ENCODE results near the gene S100A11.

S100A11 gene

DNA sequence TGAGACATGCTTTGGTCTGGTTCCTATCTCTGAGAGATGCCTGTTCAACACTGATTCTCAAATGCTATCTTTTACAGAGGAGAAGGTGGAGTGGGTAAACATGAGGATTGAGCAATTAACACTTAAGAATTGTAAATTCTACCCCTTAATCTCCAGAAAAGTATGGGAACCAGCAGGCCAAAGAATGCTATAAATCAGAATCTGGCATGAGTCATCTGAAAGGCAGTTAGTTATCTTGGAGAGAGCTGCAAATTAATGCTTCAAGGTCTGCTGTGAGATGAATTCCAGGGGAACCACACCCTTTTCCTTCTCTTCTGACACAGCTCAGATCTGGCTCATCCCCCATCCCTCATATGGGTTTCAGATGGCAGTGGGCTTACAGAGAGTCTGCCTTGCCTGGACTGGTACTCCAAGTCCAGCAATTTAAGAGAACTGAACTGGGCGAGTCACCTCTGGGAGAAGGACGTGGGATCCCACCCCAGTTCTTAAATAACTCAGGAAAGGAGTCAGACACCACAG, 48.3 kb downstream of the S100A11 start:
- peak overlapping the region; percentile 96 for H3K27ac ChIP-seq
- TF ChIP-seq, protein P1, sequence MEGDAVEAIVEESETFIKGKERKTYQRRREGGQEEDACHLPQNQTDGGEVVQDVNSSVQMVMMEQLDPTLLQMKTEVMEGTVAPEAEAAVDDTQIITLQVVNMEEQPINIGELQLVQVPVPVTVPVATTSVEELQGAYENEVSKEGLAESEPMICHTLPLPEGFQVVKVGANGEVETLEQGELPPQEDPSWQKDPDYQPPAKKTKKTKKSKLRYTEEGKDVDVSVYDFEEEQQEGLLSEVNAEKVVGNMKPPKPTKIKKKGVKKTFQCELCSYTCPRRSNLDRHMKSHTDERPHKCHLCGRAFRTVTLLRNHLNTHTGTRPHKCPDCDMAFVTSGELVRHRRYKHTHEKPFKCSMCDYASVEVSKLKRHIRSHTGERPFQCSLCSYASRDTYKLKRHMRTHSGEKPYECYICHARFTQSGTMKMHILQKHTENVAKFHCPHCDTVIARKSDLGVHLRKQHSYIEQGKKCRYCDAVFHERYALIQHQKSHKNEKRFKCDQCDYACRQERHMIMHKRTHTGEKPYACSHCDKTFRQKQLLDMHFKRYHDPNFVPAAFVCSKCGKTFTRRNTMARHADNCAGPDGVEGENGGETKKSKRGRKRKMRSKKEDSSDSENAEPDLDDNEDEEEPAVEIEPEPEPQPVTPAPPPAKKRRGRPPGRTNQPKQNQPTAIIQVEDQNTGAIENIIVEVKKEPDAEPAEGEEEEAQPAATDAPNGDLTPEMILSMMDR (conservative IDR thresholded peaks at IDR 0.05) = no peak

- H3K27ac ChIP-seq = no peak overlapping the region
- TF ChIP-seq, protein P1 (conservative IDR thresholded peaks at IDR 0.05) = no peak
These were observed 50.2 kb downstream of the S100A11 start for GRCh38 chr1:151986501-151987190.

DNA sequence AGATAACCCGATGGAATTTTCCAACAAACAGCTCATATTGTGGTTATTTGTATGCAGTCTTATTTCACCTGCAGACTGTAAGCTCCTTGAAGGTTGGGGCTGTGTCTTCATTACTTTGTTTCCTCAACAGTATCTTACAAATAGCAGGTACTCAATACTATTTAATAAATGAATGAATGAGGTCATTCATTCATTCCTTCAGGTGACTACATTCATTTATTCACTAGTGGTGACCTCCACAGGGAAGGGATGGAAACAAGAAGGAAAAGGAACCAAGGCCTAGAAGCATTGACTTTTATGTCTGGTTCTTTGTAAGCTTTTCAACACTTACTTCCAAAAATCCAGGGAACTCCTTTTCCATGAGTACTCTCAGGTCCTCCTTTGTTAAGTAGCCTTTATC, 51.0 kb downstream of the S100A11 start:
- no peak overlapping the region for H3K27ac ChIP-seq
- TF ChIP-seq, protein P1 (conservative IDR thresholded peaks at IDR 0.05) = no peak

DNA sequence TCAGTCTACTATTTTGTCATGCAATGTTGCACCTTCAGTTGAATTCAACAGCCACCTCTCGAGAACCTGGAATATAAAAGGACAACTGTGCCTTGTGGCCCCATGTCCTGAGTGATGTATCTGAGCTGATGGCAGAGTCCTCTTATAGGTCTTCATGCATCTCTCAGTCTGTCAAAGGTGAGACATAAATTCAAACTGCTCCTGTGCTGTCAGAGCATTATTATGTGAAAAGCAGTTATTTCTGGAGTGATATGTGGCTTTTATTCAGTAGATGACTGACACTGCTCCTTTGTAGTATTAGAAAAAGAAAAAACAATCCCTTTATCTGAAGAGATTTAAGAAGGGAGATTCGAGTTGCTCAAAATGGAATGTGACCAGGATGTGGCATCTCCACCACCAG, 51.5 kb downstream of the S100A11 start:
- TF ChIP-seq, protein P1 (conservative IDR thresholded peaks at IDR 0.05) = no peak
- H3K27ac ChIP-seq = no peak overlapping the region

- no peak overlapping the region for H3K27ac ChIP-seq
- TF ChIP-seq, protein P1 (conservative IDR thresholded peaks at IDR 0.05) = no peak
These were observed 52.4 kb downstream of the S100A11 start for GRCh38 chr1:151984313-151984956.
